Esophagus muscularis mucosa (tissue), 3 donors: Measurements from ENCODE around the gene MARCKSL1.

Source experiments
- POLR2A ChIP-seq: fragments of 450-650 bp; IDR thresholded peaks from one replicate; pipeline ENCODE4 v1.6.1; 2017; ENCODE audit warnings: antibody characterized with exemption, moderate library complexity, mild to moderate bottlenecking, low read depth
- TF ChIP-seq, protein P1 (sequence below), 3 experiments: fragments of 200-600 bp in 2 of 3; fragments of 450-650 bp in 1 of 3; sonication (generic) in 2 of 3; IDR thresholded peaks; one replicate each; pipeline ENCODE4 v1.5.1; 2017 to 2019; ENCODE audit warnings: antibody characterized with exemption in 3 of 3, mild to moderate bottlenecking in 2 of 3, moderate library complexity in 1 of 3

DNA sequence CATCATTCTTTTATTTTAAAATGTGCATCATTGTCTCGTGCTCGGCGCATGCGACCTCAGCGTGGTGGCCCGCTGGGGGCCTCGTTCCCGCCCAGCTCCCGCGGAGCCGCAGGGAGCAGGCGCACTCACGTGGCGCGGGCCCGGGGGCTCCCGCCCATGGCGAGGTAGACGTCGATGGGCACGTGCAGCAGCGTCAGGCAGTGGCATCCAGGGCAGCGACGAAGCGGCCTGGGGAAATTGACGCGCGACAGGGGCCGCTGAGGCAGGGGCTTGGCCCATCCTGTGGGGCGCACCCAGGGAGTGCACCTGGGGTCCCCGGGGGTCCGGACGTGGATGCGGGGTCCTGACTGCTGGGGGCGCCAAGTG lies 25.3 kb upstream of the MARCKSL1 start:
- no peak for TF ChIP-seq POLR2A
- TF ChIP-seq, protein P1, sequence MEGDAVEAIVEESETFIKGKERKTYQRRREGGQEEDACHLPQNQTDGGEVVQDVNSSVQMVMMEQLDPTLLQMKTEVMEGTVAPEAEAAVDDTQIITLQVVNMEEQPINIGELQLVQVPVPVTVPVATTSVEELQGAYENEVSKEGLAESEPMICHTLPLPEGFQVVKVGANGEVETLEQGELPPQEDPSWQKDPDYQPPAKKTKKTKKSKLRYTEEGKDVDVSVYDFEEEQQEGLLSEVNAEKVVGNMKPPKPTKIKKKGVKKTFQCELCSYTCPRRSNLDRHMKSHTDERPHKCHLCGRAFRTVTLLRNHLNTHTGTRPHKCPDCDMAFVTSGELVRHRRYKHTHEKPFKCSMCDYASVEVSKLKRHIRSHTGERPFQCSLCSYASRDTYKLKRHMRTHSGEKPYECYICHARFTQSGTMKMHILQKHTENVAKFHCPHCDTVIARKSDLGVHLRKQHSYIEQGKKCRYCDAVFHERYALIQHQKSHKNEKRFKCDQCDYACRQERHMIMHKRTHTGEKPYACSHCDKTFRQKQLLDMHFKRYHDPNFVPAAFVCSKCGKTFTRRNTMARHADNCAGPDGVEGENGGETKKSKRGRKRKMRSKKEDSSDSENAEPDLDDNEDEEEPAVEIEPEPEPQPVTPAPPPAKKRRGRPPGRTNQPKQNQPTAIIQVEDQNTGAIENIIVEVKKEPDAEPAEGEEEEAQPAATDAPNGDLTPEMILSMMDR (IDR thresholded peaks at IDR 0.05), result no peak
